NK-92 treated with Interleukin-12 subunit alpha and Interleukin-12 subunit beta, amount 100 ng/mL, for 24 hours (cell line): ENCODE measurements around the gene PAK1IP1.
"Not testable (repeated sequence)": the region's sequence is repeated elsewhere in the genome, so short reads cannot be mapped to it uniquely, and the experiment has no call there.

Experiments used
- DNase-seq: peaks from one replicate; lab custom pipeline; 2025; lab: John Stamatoyannopoulos, UW

PAK1IP1 gene

GRCh38 chr6:10694302-10695085 is at the start of gene PAK1IP1, which contains the start of gene C6orf52:
PAK1IP1 (plus strand) TSS chr6:10694972; CDS start chr6:10694986, 14 bp downstream.
C6orf52 (minus strand) TSS chr6:10694616; CDS start chr6:10687550, 7,066 bp downstream.
- peak; percentile 90 for DNase-seq

GRCh38 chr6:10655508-10656055 is 39.2 kb upstream of the PAK1IP1 start:
- DNase-seq, result peak; percentile 38

- DNase-seq, result no peak
Measured at GRCh38 chr6:10658910-10659698, 35.7 kb upstream of the PAK1IP1 start.

- no peak for DNase-seq
Measured at GRCh38 chr6:10659699-10660348, 34.9 kb upstream of the PAK1IP1 start.

- not testable (repeated sequence) for DNase-seq
Measured at GRCh38 chr6:10660431-10661191, 34.2 kb upstream of the PAK1IP1 start.

GRCh38 chr6:10662207-10662606 is 32.6 kb upstream of the PAK1IP1 start:
- no peak for DNase-seq

- no peak for DNase-seq
Measured at GRCh38 chr6:10662742-10663141, 32.0 kb upstream of the PAK1IP1 start.

- DNase-seq, result not testable (repeated sequence)
Measured at GRCh38 chr6:10665595-10665994, 29.2 kb upstream of the PAK1IP1 start.

GRCh38 chr6:10668126-10668917 is 26.4 kb upstream of the PAK1IP1 start:
- no peak for DNase-seq

- DNase-seq, result no peak
Measured at GRCh38 chr6:10676403-10676802, 18.4 kb upstream of the PAK1IP1 start.

- no peak for DNase-seq
Measured at GRCh38 chr6:10678456-10678855, 16.3 kb upstream of the PAK1IP1 start.

GRCh38 chr6:10681795-10682194 is 13.0 kb upstream of the PAK1IP1 start:
- no peak for DNase-seq

GRCh38 chr6:10682355-10682988 is 12.3 kb upstream of the PAK1IP1 start:
- DNase-seq, result no peak

- no peak for DNase-seq
Measured at GRCh38 chr6:10684618-10685017, 10.2 kb upstream of the PAK1IP1 start.

GRCh38 chr6:10685092-10685915 is 9.5 kb upstream of the PAK1IP1 start:
- DNase-seq, result no peak

- no peak for DNase-seq
Measured at GRCh38 chr6:10686901-10687300, 7.9 kb upstream of the PAK1IP1 start.

GRCh38 chr6:10687582-10687981 is 7.2 kb upstream of the PAK1IP1 start:
- DNase-seq, result no peak

GRCh38 chr6:10690651-10691445 is 3.9 kb upstream of the PAK1IP1 start:
- DNase-seq, result no peak
